GM21447 (cell line): ENCODE measurements around the gene PLAAT2.
"Not testable (repeated sequence)": the region's sequence is repeated elsewhere in the genome, so short reads cannot be mapped to it uniquely, and the experiment has no call there.

ENCODE experiments used
- ATAC-seq: cut with Tn5 transposase; IDR thresholded peaks from one replicate; pipeline ENCODE4 v1.9.1; 2021; ENCODE audit not compliant: unreplicated experiment

The PLAAT2 gene

GRCh38 chr11:63563201-63564055, at the start of gene PLAAT2:
PLAAT2 (minus strand) TSS chr11:63563379; CDS start chr11:63563324, 55 bp downstream.
- no peak for ATAC-seq

GRCh38 chr11:63612181-63612580, 49.0 kb upstream of the PLAAT2 start:
- ATAC-seq = no peak

- no peak for ATAC-seq
These were observed 48.2 kb upstream of the PLAAT2 start for GRCh38 chr11:63611395-63611747.

GRCh38 chr11:63610604-63611394, 47.6 kb upstream of the PLAAT2 start:
- no peak for ATAC-seq

GRCh38 chr11:63609971-63610580, 46.9 kb upstream of the PLAAT2 start:
- no peak for ATAC-seq

- no peak for ATAC-seq
These were observed 46.4 kb upstream of the PLAAT2 start for GRCh38 chr11:63609536-63609935.

- no peak for ATAC-seq
These were observed 45.5 kb upstream of the PLAAT2 start for GRCh38 chr11:63608353-63609345.

- no peak for ATAC-seq
These were observed 40.0 kb upstream of the PLAAT2 start for GRCh38 chr11:63603180-63603518.

- not testable (repeated sequence) for ATAC-seq
These were observed 39.4 kb upstream of the PLAAT2 start for GRCh38 chr11:63602290-63603179.

GRCh38 chr11:63599211-63600122, 36.3 kb upstream of the PLAAT2 start:
- no peak for ATAC-seq

GRCh38 chr11:63598556-63598955, 35.4 kb upstream of the PLAAT2 start:
- no peak for ATAC-seq

GRCh38 chr11:63595296-63595695, 32.1 kb upstream of the PLAAT2 start:
- no peak for ATAC-seq

- no peak for ATAC-seq
These were observed 29.8 kb upstream of the PLAAT2 start for GRCh38 chr11:63592975-63593395.

GRCh38 chr11:63590024-63590788, 27.0 kb upstream of the PLAAT2 start:
- ATAC-seq = no peak

GRCh38 chr11:63589000-63589399, 25.8 kb upstream of the PLAAT2 start:
- ATAC-seq = no peak

- no peak for ATAC-seq
These were observed 23.4 kb upstream of the PLAAT2 start for GRCh38 chr11:63586451-63587166.

GRCh38 chr11:63583357-63583677, 20.1 kb upstream of the PLAAT2 start:
- no peak for ATAC-seq
